WTC11 (cell line): ENCODE results near the gene CPTP. TPM values are rescaled to one million over a fixed set of nuclear protein-coding genes. Genes with fewer than 3 reads are reported as not detected.
A peak's percentile ranks its signal among the peaks of the same experiment; 100 is the strongest.

Experiments
- ATAC-seq: fragments of 200-7000 bp; cut with Tn5 transposase; 2 replicates; pipeline ENCODE4 v1.10.0; 2021; ENCODE audit warnings: mild to moderate bottlenecking, moderate library complexity
- CTCF ChIA-PET: fragments of 300-600 bp; sonication (Branson Sonifier 250); formaldehyde crosslinking; loops from one replicate; lab custom pipeline; 2021; ENCODE audit warnings: antibody characterized with exemption; lab: Charles Lee
- POLR2A ChIA-PET: fragments of 350-600 bp; sonication (Branson Sonifier 250); formaldehyde crosslinking; loops from one replicate; lab custom pipeline; 2021; ENCODE audit warnings: antibody characterized with exemption; lab: Charles Lee
- DNase-seq: peaks from one replicate; pipeline ENCODE4 v3.0.0; 2021; ENCODE audit warnings: low spot score
- H3K27ac Mint-ChIP-seq: 2 replicates; pipeline ENCODE4 v1.8.0; 2021; ENCODE audit warnings: mixed read lengths
- H3K27me3 Mint-ChIP-seq: 2 replicates; pipeline ENCODE4 v1.8.0; 2021; ENCODE audit warnings: low read depth, mild to moderate bottlenecking, moderate library complexity, mixed read lengths
- H3K36me3 Mint-ChIP-seq: 2 replicates; pipeline ENCODE4 v1.8.0; 2021; ENCODE audit warnings: mixed read lengths
- H3K4me1 Mint-ChIP-seq: 2 replicates; pipeline ENCODE4 v1.8.0; 2022; ENCODE audit warnings: mixed read lengths
- H3K4me3 Mint-ChIP-seq: 2 replicates; pipeline ENCODE4 v1.8.0; 2021; ENCODE audit warnings: mild to moderate bottlenecking, moderate library complexity, mixed read lengths
- H3K9me3 Mint-ChIP-seq: 2 replicates; pipeline ENCODE4 v1.8.0; 2021; ENCODE audit warnings: mixed read lengths
- FOXK1 ChIP-seq: sonication (generic); formaldehyde crosslinking; IDR thresholded peaks from 2 replicates; pipeline ENCODE4 v1.8.0; 2022; ENCODE audit warnings: mild to moderate bottlenecking, moderate library complexity, missing genetic modification reagents
- SMAD4 ChIP-seq: sonication (generic); formaldehyde crosslinking; IDR thresholded peaks from 2 replicates; pipeline ENCODE4 v1.8.0; 2022; ENCODE audit warnings: mild to moderate bottlenecking, missing genetic modification reagents
- SOX15 ChIP-seq: fragments of 250-450 bp; sonication (Bioruptor Pico); IDR thresholded peaks from 2 replicates; pipeline ENCODE4 v1.9.0; 2021; ENCODE audit warnings: mild to moderate bottlenecking
- ZNF396 ChIP-seq: fragments of 250-450 bp; sonication (Bioruptor Pico); IDR thresholded peaks from 2 replicates; pipeline ENCODE4 v1.8.0; 2021; ENCODE audit warnings: mild to moderate bottlenecking, moderate library complexity, borderline replicate concordance
- ZNF416 ChIP-seq: fragments of 250-450 bp; sonication (Bioruptor Pico); IDR thresholded peaks from 2 replicates; pipeline ENCODE4 v1.9.0; 2021; ENCODE audit warnings: mild to moderate bottlenecking, inconsistent platforms
- total RNA-seq: library from RNA; stranded (reverse); gene quantifications from 3 replicates; pipeline ENCODE4 v1.2.3, GENCODE V29; 2021
- TF ChIP-seq, protein P1 (sequence below): sonication (generic); formaldehyde crosslinking; conservative IDR thresholded peaks from 2 replicates; pipeline ENCODE4 v1.8.1; 2023; ENCODE audit warnings: mild to moderate bottlenecking, low read depth, missing genetic modification reagents, moderate library complexity
- TF ChIP-seq, protein P2 (sequence below): sonication (generic); formaldehyde crosslinking; IDR thresholded peaks from 2 replicates; pipeline ENCODE4 v1.8.0; 2022; ENCODE audit warnings: mild to moderate bottlenecking, missing genetic modification reagents
- TF ChIP-seq, protein P3 (sequence below): sonication (generic); formaldehyde crosslinking; IDR thresholded peaks from 2 replicates; pipeline ENCODE4 v1.8.1; 2023; ENCODE audit warnings: mild to moderate bottlenecking, moderate library complexity, missing genetic modification reagents
- TF ChIP-seq, protein P4 (sequence below): fragments of 250-450 bp; sonication (Bioruptor Pico); IDR thresholded peaks from 2 replicates; pipeline ENCODE4 v1.9.0; 2021; ENCODE audit warnings: moderate library complexity, mild to moderate bottlenecking, inconsistent platforms, borderline replicate concordance
- TF ChIP-seq, protein P5 (sequence below): sonication (generic); formaldehyde crosslinking; IDR thresholded peaks from 2 replicates; pipeline ENCODE4 v1.8.1; 2022; ENCODE audit warnings: low read depth, mild to moderate bottlenecking, moderate library complexity, missing genetic modification reagents, borderline replicate concordance
- TF ChIP-seq, protein P6 (sequence below): sonication (generic); formaldehyde crosslinking; IDR thresholded peaks from 2 replicates; pipeline ENCODE4 v1.8.0; 2022; ENCODE audit warnings: missing genetic modification reagents
- TF ChIP-seq, protein P7 (sequence below): sonication (generic); formaldehyde crosslinking; IDR thresholded peaks from 2 replicates; pipeline ENCODE4 v1.8.1; 2023; ENCODE audit warnings: mild to moderate bottlenecking, missing genetic modification reagents, moderate library complexity

Gene CPTP
- total RNA-seq, 1 experiment from 2014 or later: 14.4 TPM

DNA sequence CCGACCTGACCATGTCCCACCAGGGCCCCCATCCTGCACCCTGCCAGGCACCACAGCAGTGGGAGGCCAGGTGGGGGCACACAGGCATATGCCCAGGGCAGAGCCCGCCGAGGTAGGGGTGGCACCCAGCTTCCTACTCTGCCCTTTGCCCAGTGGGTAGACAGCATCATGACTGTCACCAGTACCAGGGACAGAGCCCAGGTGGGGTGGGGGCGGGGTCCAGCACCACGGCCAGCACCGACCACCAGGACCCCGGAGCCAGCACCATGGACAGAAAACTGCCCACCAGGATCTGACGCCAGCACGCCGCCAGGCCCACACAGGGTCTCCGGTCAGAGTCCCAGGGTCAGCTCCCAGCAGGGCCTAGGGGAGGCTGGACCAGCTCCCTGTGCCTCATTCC, 10.2 kb downstream of the CPTP start (continued):
- TF ChIP-seq ZNF416 (no peak), FOXK1 (peak; percentile 99)
- TF ChIP-seq, protein P1, sequence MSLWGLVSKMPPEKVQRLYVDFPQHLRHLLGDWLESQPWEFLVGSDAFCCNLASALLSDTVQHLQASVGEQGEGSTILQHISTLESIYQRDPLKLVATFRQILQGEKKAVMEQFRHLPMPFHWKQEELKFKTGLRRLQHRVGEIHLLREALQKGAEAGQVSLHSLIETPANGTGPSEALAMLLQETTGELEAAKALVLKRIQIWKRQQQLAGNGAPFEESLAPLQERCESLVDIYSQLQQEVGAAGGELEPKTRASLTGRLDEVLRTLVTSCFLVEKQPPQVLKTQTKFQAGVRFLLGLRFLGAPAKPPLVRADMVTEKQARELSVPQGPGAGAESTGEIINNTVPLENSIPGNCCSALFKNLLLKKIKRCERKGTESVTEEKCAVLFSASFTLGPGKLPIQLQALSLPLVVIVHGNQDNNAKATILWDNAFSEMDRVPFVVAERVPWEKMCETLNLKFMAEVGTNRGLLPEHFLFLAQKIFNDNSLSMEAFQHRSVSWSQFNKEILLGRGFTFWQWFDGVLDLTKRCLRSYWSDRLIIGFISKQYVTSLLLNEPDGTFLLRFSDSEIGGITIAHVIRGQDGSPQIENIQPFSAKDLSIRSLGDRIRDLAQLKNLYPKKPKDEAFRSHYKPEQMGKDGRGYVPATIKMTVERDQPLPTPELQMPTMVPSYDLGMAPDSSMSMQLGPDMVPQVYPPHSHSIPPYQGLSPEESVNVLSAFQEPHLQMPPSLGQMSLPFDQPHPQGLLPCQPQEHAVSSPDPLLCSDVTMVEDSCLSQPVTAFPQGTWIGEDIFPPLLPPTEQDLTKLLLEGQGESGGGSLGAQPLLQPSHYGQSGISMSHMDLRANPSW (CRISPR knock-in tag): 0 out of 2 replicates have a peak, but pooled peaks have one; percentile 98
- TF ChIP-seq, protein P2, sequence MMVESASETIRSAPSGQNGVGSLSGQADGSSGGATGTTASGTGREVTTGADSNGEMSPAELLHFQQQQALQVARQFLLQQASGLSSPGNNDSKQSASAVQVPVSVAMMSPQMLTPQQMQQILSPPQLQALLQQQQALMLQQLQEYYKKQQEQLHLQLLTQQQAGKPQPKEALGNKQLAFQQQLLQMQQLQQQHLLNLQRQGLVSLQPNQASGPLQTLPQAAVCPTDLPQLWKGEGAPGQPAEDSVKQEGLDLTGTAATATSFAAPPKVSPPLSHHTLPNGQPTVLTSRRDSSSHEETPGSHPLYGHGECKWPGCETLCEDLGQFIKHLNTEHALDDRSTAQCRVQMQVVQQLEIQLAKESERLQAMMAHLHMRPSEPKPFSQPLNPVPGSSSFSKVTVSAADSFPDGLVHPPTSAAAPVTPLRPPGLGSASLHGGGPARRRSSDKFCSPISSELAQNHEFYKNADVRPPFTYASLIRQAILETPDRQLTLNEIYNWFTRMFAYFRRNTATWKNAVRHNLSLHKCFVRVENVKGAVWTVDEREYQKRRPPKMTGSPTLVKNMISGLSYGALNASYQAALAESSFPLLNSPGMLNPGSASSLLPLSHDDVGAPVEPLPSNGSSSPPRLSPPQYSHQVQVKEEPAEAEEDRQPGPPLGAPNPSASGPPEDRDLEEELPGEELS: peak; percentile 100
- TF ChIP-seq, protein P3, sequence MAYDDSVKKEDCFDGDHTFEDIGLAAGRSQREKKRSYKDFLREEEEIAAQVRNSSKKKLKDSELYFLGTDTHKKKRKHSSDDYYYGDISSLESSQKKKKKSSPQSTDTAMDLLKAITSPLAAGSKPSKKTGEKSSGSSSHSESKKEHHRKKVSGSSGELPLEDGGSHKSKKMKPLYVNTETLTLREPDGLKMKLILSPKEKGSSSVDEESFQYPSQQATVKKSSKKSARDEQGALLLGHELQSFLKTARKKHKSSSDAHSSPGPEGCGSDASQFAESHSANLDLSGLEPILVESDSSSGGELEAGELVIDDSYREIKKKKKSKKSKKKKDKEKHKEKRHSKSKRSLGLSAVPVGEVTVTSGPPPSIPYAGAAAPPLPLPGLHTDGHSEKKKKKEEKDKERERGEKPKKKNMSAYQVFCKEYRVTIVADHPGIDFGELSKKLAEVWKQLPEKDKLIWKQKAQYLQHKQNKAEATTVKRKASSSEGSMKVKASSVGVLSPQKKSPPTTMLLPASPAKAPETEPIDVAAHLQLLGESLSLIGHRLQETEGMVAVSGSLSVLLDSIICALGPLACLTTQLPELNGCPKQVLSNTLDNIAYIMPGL (CRISPR knock-in tag): peak; percentile 95
- TF ChIP-seq, protein P4, sequence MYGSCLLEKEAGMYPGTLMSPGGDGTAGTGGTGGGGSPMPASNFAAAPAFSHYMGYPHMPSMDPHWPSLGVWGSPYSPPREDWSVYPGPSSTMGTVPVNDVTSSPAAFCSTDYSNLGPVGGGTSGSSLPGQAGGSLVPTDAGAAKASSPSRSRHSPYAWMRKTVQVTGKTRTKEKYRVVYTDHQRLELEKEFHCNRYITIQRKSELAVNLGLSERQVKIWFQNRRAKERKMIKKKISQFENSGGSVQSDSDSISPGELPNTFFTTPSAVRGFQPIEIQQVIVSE (CRISPR knock-in tag): no peak

DNA sequence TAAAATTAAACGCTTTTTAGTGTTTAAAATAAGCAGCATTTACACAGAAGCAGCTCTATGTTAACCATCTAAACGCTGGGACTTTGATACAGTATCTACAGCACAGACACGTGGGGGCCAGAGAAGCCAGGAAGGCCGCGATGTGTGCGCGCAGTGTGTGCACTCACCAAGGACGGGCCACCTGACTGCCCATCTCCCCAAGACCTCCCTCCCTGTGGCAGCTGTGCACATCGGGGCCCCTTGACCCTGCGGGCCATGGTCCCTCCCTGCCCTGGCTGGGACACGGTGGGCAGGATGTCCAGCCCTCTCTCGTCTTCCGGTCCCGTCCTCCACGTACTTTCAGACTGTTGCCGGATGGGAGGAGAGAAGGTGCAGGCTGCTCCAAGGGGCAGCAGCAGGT, 10.7 kb downstream of the CPTP start:
- Mint-ChIP-seq H3K27ac (no peak overlapping the region), H3K4me1 (no peaks in the 10 kb centered on the region), H3K27me3 (no peaks in the 10 kb centered on the region), H3K9me3 (no peaks in the 10 kb centered on the region), H3K4me3 (no peak overlapping the region), H3K36me3 (peaks cover 4% of the 10 kb centered on the region)
- DNase-seq (no peak), ATAC-seq (no peak)
- TF ChIP-seq, protein P5, sequence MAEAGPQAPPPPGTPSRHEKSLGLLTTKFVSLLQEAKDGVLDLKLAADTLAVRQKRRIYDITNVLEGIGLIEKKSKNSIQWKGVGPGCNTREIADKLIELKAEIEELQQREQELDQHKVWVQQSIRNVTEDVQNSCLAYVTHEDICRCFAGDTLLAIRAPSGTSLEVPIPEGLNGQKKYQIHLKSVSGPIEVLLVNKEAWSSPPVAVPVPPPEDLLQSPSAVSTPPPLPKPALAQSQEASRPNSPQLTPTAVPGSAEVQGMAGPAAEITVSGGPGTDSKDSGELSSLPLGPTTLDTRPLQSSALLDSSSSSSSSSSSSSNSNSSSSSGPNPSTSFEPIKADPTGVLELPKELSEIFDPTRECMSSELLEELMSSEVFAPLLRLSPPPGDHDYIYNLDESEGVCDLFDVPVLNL (CRISPR knock-in tag): no peak
- TF ChIP-seq SMAD4 (no peak), ZNF396 (CRISPR knock-in tag) (no peak), SOX15 (CRISPR knock-in tag) (no peak)
- TF ChIP-seq, protein P6, sequence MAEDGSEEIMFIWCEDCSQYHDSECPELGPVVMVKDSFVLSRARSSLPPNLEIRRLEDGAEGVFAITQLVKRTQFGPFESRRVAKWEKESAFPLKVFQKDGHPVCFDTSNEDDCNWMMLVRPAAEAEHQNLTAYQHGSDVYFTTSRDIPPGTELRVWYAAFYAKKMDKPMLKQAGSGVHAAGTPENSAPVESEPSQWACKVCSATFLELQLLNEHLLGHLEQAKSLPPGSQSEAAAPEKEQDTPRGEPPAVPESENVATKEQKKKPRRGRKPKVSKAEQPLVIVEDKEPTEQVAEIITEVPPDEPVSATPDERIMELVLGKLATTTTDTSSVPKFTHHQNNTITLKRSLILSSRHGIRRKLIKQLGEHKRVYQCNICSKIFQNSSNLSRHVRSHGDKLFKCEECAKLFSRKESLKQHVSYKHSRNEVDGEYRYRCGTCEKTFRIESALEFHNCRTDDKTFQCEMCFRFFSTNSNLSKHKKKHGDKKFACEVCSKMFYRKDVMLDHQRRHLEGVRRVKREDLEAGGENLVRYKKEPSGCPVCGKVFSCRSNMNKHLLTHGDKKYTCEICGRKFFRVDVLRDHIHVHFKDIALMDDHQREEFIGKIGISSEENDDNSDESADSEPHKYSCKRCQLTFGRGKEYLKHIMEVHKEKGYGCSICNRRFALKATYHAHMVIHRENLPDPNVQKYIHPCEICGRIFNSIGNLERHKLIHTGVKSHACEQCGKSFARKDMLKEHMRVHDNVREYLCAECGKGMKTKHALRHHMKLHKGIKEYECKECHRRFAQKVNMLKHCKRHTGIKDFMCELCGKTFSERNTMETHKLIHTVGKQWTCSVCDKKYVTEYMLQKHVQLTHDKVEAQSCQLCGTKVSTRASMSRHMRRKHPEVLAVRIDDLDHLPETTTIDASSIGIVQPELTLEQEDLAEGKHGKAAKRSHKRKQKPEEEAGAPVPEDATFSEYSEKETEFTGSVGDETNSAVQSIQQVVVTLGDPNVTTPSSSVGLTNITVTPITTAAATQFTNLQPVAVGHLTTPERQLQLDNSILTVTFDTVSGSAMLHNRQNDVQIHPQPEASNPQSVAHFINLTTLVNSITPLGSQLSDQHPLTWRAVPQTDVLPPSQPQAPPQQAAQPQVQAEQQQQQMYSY (CRISPR knock-in tag): no peak
- TF ChIP-seq, protein P7, sequence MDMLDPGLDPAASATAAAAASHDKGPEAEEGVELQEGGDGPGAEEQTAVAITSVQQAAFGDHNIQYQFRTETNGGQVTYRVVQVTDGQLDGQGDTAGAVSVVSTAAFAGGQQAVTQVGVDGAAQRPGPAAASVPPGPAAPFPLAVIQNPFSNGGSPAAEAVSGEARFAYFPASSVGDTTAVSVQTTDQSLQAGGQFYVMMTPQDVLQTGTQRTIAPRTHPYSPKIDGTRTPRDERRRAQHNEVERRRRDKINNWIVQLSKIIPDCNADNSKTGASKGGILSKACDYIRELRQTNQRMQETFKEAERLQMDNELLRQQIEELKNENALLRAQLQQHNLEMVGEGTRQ (CRISPR knock-in tag): no peak
- CTCF ChIA-PET: interaction anchor here (1.3 kb wide), 1 partner anchor 43 kb away, joined by 6 read pairs; no protein-coding TSS in a partner anchor
- POLR2A ChIA-PET: no interaction called here
